RWPE1 (cell line): Measurements from ENCODE around the gene TMEM272.
A peak's percentile ranks its signal among the peaks of the same experiment; 100 is the strongest.

Experiments
- CTCF ChIA-PET: fragments of 350-600 bp; sonication (Branson Sonifier 250); formaldehyde crosslinking; extraction: SDS; loops from one replicate; lab custom pipeline; 2021; lab: Yijun Ruan, JAX
- POLR2A ChIA-PET: fragments of 400-600 bp; formaldehyde crosslinking; extraction: SDS; loops from one replicate; lab custom pipeline; 2020; ENCODE audit warnings: antibody characterized with exemption; ENCODE audit not compliant: low non-redundant PET; lab: Yijun Ruan, JAX
- DNase-seq: peaks from one replicate; pipeline ENCODE4 v3.0.0; 2012; ENCODE audit warnings: low spot score
- H3K27ac ChIP-seq: fragments of 450-650 bp; 2 replicates; pipeline ENCODE4 v1.5.1; 2017
- TF ChIP-seq, protein P1 (sequence below): fragments of 450-650 bp; conservative IDR thresholded peaks from 2 replicates; pipeline ENCODE4 v1.5.1; 2017; ENCODE audit warnings: low read depth, mild to moderate bottlenecking

Gene TMEM272

DNA sequence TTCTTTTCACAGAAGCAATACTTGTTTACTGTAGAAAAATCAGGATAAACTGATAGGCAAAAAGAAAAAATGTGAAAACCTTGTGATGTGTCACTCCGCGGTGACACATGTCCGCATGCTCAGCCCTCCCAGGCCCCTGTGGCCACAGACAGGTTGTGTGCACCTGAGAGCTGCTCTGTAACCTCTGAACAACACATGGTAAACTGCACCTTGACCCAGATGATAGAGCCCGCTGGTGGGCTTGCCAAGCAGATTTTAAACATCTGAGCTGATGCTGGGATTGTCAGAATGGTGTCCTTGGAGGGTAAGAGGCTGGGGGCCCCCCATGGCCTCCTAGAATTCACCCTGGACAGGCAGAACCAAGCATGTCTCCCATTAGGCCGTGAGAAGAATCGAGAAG lies 74.8 kb downstream of the TMEM272 start:
- DNase-seq, result no peak
- TF ChIP-seq, protein P1, sequence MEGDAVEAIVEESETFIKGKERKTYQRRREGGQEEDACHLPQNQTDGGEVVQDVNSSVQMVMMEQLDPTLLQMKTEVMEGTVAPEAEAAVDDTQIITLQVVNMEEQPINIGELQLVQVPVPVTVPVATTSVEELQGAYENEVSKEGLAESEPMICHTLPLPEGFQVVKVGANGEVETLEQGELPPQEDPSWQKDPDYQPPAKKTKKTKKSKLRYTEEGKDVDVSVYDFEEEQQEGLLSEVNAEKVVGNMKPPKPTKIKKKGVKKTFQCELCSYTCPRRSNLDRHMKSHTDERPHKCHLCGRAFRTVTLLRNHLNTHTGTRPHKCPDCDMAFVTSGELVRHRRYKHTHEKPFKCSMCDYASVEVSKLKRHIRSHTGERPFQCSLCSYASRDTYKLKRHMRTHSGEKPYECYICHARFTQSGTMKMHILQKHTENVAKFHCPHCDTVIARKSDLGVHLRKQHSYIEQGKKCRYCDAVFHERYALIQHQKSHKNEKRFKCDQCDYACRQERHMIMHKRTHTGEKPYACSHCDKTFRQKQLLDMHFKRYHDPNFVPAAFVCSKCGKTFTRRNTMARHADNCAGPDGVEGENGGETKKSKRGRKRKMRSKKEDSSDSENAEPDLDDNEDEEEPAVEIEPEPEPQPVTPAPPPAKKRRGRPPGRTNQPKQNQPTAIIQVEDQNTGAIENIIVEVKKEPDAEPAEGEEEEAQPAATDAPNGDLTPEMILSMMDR, result no peak
- ChIA-PET POLR2A (no interaction called here), CTCF (interaction anchor here (0.7 kb wide), 1 partner anchor 95 kb away, joined by 3 read pairs; no protein-coding TSS in a partner anchor)
- H3K27ac ChIP-seq, result peak overlapping the region; percentile 53

DNA sequence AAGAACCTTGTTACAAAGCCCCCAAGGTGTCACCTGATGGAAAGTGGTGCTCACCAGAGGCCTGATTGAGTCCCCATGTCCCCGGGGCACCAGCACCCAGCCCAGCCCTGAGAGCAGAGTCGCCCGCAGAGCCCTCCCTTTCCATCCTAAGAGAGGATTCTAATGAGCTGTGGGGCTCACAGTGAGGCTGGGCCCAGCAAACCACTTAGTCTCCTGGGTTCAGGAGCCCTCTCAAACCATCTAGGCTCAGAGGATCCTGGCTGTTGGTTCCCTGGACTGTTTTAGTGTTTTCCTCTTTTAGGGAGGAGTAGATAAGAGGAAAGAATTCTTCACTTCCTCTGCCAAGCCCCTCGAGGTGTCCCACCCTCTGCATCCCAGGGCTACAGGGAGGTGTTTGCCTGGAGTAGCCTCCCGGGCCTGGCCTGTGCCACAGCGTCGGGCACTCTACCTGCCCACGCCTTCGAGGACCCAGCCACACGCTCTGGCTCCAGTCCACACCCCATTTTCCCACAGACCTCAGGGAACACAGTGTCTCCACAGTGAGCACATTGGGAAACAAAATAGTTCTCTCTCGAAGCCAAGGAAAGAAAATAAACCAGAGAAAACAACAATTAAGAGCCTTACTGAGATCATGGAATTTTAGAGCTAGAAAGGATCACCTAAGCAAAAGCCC lies 75.4 kb downstream of the TMEM272 start:
- H3K27ac ChIP-seq, result peak overlapping the region; percentile 53
- TF ChIP-seq, protein P1, result no peak
- DNase-seq, result no peak
- ChIA-PET POLR2A (no interaction called here), CTCF (interaction anchor here (0.7 kb wide), 1 partner anchor 94 kb away, joined by 3 read pairs; no protein-coding TSS in a partner anchor)

DNA sequence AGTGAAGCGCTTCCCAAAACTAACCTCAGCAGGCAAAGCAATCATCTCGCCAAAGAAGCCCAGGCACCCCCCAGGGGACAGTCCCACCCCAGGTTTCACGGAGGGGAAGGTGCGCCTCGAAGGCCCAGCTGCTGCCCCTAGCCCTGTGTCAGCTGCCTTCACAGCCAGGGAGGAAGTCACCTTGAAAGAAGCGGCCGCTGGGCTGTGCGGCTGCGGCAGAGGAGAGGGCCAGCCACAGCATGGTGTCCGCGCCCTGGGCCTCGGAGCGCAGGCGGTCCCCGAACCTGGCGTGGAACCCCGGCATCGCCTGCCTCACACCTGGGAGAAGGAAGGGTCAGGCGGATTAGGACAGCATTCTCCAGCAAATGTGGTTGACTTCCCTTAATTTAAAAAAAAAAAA lies 76.0 kb downstream of the TMEM272 start:
- CTCF ChIA-PET, result interaction anchor here (0.6 to 0.7 kb wide), 2 partner anchors 355 to 483 kb away, joined by 3 read pairs; no protein-coding TSS in a partner anchor
- TF ChIP-seq, protein P1, result no peak
- no peak for DNase-seq
- POLR2A ChIA-PET, result interaction anchor here (0.6 kb wide), 1 partner anchor 305 kb away, joined by 3 read pairs; no protein-coding TSS in a partner anchor
- H3K27ac ChIP-seq, result peak overlapping the region; percentile 53; the same call in 1 of the 2 replicates

- TF ChIP-seq, protein P1, result no peak
- H3K27ac ChIP-seq, result peak overlapping the region; percentile 53; the same call in 1 of the 2 replicates
- DNase-seq, result no peak
- POLR2A ChIA-PET, result interaction anchor here (0.6 kb wide), 1 partner anchor 306 kb away, joined by 3 read pairs; no protein-coding TSS in a partner anchor
- CTCF ChIA-PET, result interaction anchor here (0.6 to 0.7 kb wide), 2 partner anchors 355 to 482 kb away, joined by 3 read pairs; no protein-coding TSS in a partner anchor
Observed at GRCh38 chr13:51768378-51768921, 76.5 kb downstream of the TMEM272 start.

DNA sequence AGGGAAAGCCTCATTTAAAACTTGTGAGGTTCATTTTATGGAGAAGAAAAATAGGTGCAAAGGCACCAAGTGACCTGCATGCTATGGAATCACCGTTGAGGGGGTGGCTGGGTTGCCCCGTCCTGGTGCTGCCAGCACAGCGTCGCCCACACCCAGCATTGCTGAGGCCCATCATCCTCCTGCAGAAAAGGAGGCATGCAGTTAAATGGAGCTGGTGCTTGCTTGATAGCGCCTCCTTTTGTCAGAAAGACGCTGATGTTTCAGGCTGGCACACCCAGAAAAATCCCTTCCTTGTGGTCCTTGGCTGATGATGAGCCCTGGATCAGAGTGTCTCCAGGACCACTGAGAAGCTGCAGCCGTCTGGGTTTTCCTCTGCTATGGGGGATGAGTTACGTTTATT lies 77.9 kb downstream of the TMEM272 start:
- TF ChIP-seq, protein P1, result no peak
- no peak overlapping the region for H3K27ac ChIP-seq
- ChIA-PET CTCF (interaction anchor here (0.5 to 0.6 kb wide), 2 partner anchors 18 to 159 kb away, joined by 3 to 5 read pairs; no protein-coding TSS in a partner anchor), POLR2A (no interaction called here)
- DNase-seq, result no peak

- TF ChIP-seq, protein P1, result no peak
- H3K27ac ChIP-seq, result peak overlapping the region; percentile 8; the same call in 1 of the 2 replicates
Observed at GRCh38 chr13:51765142-51765515, 79.8 kb downstream of the TMEM272 start.

More at GRCh38 chr13:51765142-51765515, 79.8 kb downstream of the TMEM272 start:
- POLR2A ChIA-PET, result no interaction called here
- CTCF ChIA-PET, result no interaction called here
- no peak for DNase-seq
